IMR-90 (cell line): ENCODE measurements around the gene GLDC.

Experiments used
- CEBPB ChIP-seq: IDR thresholded peaks from 2 replicates; pipeline ENCODE4 v1.6.1; 2012; ENCODE audit warnings: low read depth, low read length, improper control_type of control experiment
- MXI1 ChIP-seq: IDR thresholded peaks from 2 replicates; pipeline ENCODE4 v1.6.1; 2012; ENCODE audit warnings: low read depth, mild to moderate bottlenecking, low read length, moderate library complexity, borderline replicate concordance
- RFX5 ChIP-seq: IDR thresholded peaks from 2 replicates; pipeline ENCODE4 v1.8.0; 2012; ENCODE audit warnings: low read depth, mild to moderate bottlenecking, low read length, moderate library complexity
- TF ChIP-seq, protein P1 (sequence below): conservative IDR thresholded peaks from 2 replicates; pipeline ENCODE4 v1.5.1; 2012; ENCODE audit warnings: mild to moderate bottlenecking, low read depth, low read length, improper control_type of control experiment
- TF ChIP-seq, protein P2 (sequence below): fragments of 150-350 bp; IDR thresholded peaks from 2 replicates; pipeline ENCODE4 v1.6.1; 2017; ENCODE audit warnings: mild to moderate bottlenecking, antibody characterized with exemption, low read length, low read depth
- TF ChIP-seq, protein P3 (sequence below): fragments of 150-350 bp; IDR thresholded peaks from 2 replicates; pipeline ENCODE4 v1.6.1; 2016; ENCODE audit warnings: low read depth, mild to moderate bottlenecking, low read length, moderate library complexity, borderline replicate concordance

GRCh38 chr9:6565312-6565711 is 80.2 kb downstream of the GLDC start:
- TF ChIP-seq, protein P1, sequence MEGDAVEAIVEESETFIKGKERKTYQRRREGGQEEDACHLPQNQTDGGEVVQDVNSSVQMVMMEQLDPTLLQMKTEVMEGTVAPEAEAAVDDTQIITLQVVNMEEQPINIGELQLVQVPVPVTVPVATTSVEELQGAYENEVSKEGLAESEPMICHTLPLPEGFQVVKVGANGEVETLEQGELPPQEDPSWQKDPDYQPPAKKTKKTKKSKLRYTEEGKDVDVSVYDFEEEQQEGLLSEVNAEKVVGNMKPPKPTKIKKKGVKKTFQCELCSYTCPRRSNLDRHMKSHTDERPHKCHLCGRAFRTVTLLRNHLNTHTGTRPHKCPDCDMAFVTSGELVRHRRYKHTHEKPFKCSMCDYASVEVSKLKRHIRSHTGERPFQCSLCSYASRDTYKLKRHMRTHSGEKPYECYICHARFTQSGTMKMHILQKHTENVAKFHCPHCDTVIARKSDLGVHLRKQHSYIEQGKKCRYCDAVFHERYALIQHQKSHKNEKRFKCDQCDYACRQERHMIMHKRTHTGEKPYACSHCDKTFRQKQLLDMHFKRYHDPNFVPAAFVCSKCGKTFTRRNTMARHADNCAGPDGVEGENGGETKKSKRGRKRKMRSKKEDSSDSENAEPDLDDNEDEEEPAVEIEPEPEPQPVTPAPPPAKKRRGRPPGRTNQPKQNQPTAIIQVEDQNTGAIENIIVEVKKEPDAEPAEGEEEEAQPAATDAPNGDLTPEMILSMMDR = no peak
- TF ChIP-seq MXI1 (no peak), RFX5 (no peak), CEBPB (no peak)
- TF ChIP-seq, protein P2, sequence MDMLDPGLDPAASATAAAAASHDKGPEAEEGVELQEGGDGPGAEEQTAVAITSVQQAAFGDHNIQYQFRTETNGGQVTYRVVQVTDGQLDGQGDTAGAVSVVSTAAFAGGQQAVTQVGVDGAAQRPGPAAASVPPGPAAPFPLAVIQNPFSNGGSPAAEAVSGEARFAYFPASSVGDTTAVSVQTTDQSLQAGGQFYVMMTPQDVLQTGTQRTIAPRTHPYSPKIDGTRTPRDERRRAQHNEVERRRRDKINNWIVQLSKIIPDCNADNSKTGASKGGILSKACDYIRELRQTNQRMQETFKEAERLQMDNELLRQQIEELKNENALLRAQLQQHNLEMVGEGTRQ = peak; percentile 60
- TF ChIP-seq, protein P3, sequence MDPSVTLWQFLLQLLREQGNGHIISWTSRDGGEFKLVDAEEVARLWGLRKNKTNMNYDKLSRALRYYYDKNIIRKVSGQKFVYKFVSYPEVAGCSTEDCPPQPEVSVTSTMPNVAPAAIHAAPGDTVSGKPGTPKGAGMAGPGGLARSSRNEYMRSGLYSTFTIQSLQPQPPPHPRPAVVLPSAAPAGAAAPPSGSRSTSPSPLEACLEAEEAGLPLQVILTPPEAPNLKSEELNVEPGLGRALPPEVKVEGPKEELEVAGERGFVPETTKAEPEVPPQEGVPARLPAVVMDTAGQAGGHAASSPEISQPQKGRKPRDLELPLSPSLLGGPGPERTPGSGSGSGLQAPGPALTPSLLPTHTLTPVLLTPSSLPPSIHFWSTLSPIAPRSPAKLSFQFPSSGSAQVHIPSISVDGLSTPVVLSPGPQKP = no peak
